K562 (cell line): Measurements from ENCODE around the gene DIS3L. TPM values are rescaled to one million over a fixed set of nuclear protein-coding genes. Genes with fewer than 3 reads are reported as not detected.

Source experiments
- ATAC-seq: fragments of 200-7000 bp; cut with Tn5 transposase; 3 replicates; pipeline ENCODE4 v1.9.1; 2020; ENCODE audit warnings: moderate library complexity
- BruUV-seq: library from RNA; stranded (reverse); fragments of 400-500 nt; replicated peaks from 2 replicates; lab custom pipeline; 2021; lab: Mats Ljungman, UMichigan
- CTCF ChIA-PET: fragments of 300-600 bp; formaldehyde crosslinking; extraction: SDS; loops from one replicate; lab custom pipeline; 2021; ENCODE audit warnings: low intra/inter-chr PET ratio; lab: Yijun Ruan, JAX
- POLR2A ChIA-PET: fragments of 300-600, 350-650 bp; sonication (Branson Sonifier 250); formaldehyde crosslinking; extraction: SDS; loops from one replicate; lab custom pipeline; 2021; ENCODE audit warnings: antibody characterized with exemption, inconsistent platforms; lab: Yijun Ruan, JAX
- DNase-seq, 4 experiments: peaks; one replicate each; pipeline versions ENCODE4 v3.0.0 to v3.0.0-alpha.2; 2011 to 2018; ENCODE audit warnings: low spot score in 3 of 4, mixed read lengths in 3 of 4; ENCODE audit errors: extremely low read depth in 1 of 4
- FAIRE-seq: peaks from 2 replicates; lab custom pipeline; 2011; peaks lifted over from hg19 to GRCh38; lab: Jason Lieb, UNC
- H2AFZ ChIP-seq: 2 replicates; pipeline ENCODE4 v1.6.0; 2011; ENCODE audit warnings: low read depth, low read length, control low read depth, inconsistent platforms
- H3K27ac ChIP-seq: fragments of 200-600 bp; 3 replicates; pipeline ENCODE4 v1.8.0; 2011; ENCODE audit warnings: low read depth, mild to moderate bottlenecking, control low read depth, inconsistent platforms, low read length, moderate library complexity, mixed read lengths; ENCODE audit errors: extremely low read depth
- H3K27me3 ChIP-seq, 2 experiments: fragments of 300-600 bp in 1 of 2; 2 replicates in 1 of 2; 3 replicates in 1 of 2; pipeline versions ENCODE4 v1.6.0 to v1.8.0; 2011; ENCODE audit warnings: inconsistent platforms in 2 of 2, low read length in 2 of 2, mild to moderate bottlenecking in 1 of 2, mixed read lengths in 1 of 2, moderate library complexity in 1 of 2; ENCODE audit not compliant: control insufficient read depth in 2 of 2, insufficient read depth in 2 of 2
- H3K36me3 ChIP-seq: fragments of 300-600 bp; 3 replicates; pipeline ENCODE4 v1.8.0; 2011; ENCODE audit warnings: mild to moderate bottlenecking, low read length, inconsistent platforms; ENCODE audit not compliant: control insufficient read depth, insufficient read depth
- H3K4me1 ChIP-seq, 2 experiments: fragments of 200-600 bp in 1 of 2; replicated peaks in 1 of 2; 2 replicates in 1 of 2; 3 replicates in 1 of 2; pipeline versions ENCODE4 v1.5.1 to v1.8.0; 2011; ENCODE audit warnings: inconsistent platforms in 2 of 2, low read length in 2 of 2, mild to moderate bottlenecking in 1 of 2, mixed read lengths in 1 of 2, moderate library complexity in 1 of 2; ENCODE audit not compliant: control insufficient read depth in 2 of 2, insufficient read depth in 2 of 2
- H3K4me2 ChIP-seq: 2 replicates; pipeline ENCODE4 v1.6.1; 2011; ENCODE audit warnings: low read length, control low read depth, inconsistent platforms, mixed read lengths; ENCODE audit not compliant: insufficient read depth
- H3K4me3 ChIP-seq: fragments of 200-600 bp; sonication (generic), shearing (Covaris generic); 2 replicates; pipeline ENCODE4 v1.5.1; 2016; ENCODE audit warnings: control low read depth, inconsistent platforms
- H3K79me2 ChIP-seq: fragments of 200-600 bp; 3 replicates; pipeline ENCODE4 v1.8.0; 2011; ENCODE audit warnings: low read length, inconsistent platforms; ENCODE audit not compliant: control insufficient read depth, insufficient read depth
- H3K9ac ChIP-seq, 2 experiments: 2 replicates each; pipeline versions ENCODE4 v1.6.0 to v1.6.1; 2011; ENCODE audit warnings: low read depth in 2 of 2, low read length in 2 of 2, control low read depth in 1 of 2, inconsistent platforms in 1 of 2, mild to moderate bottlenecking in 1 of 2, mixed read lengths in 1 of 2; ENCODE audit not compliant: insufficient read depth in 1 of 2
- H3K9me1 ChIP-seq: one replicate; pipeline ENCODE4 v1.6.0; 2011; ENCODE audit warnings: inconsistent platforms, mild to moderate bottlenecking, low read length, moderate library complexity; ENCODE audit not compliant: control insufficient read depth, insufficient read depth
- H3K9me3 ChIP-seq: replicated peaks from 2 replicates; pipeline ENCODE4 v1.5.1; 2011; ENCODE audit warnings: low read depth, low read length, inconsistent platforms; ENCODE audit not compliant: control insufficient read depth, insufficient read depth
- H4K20me1 ChIP-seq: replicated peaks from 2 replicates; pipeline ENCODE4 v1.6.1; 2011; ENCODE audit warnings: low read length, inconsistent platforms, mixed read lengths; ENCODE audit not compliant: control insufficient read depth, insufficient read depth
- CHD4 ChIP-seq: fragments of 200-600 bp; sonication (generic); IDR thresholded peaks from 3 replicates; pipeline ENCODE4 v1.6.1; 2012; ENCODE audit warnings: low read depth, mild to moderate bottlenecking, mixed read lengths, low read length, inconsistent platforms; ENCODE audit not compliant: insufficient read depth, insufficient replicate concordance, poor library complexity, severe bottlenecking
- CXXC5 ChIP-seq: fragments of 250-450 bp; sonication (Bioruptor Pico); IDR thresholded peaks from 2 replicates; pipeline ENCODE4 v1.8.0; 2022; ENCODE audit warnings: inconsistent platforms, mild to moderate bottlenecking, moderate library complexity
- FOXP1 ChIP-seq: sonication (generic); formaldehyde crosslinking; IDR thresholded peaks from 2 replicates; pipeline ENCODE4 v1.8.0; 2022; ENCODE audit warnings: mild to moderate bottlenecking, missing genetic modification reagents
- GTF2E2 ChIP-seq: fragments of 200-800 bp; sonication (Bioruptor generic); IDR thresholded peaks from 2 replicates; pipeline ENCODE4 v1.6.1; 2016; ENCODE audit warnings: missing genetic modification characterization, missing compliant biosample characterization
- HEY1 ChIP-seq: fragments of 250-450 bp; sonication (Bioruptor Pico); IDR thresholded peaks from 2 replicates; pipeline ENCODE4 v1.5.0; 2020; ENCODE audit warnings: mild to moderate bottlenecking, moderate library complexity, borderline replicate concordance
- IRF9 ChIP-seq: fragments of 450-650 bp; IDR thresholded peaks from 2 replicates; pipeline ENCODE4 v1.6.1; 2016; ENCODE audit warnings: missing biosample characterization, missing genetic modification characterization
- KDM2B ChIP-seq: fragments of 250-450 bp; sonication (Bioruptor Pico); IDR thresholded peaks from 2 replicates; pipeline ENCODE4 v1.8.0; 2021; ENCODE audit warnings: mild to moderate bottlenecking, moderate library complexity
- MNT ChIP-seq, 2 experiments: fragments of 450-650 bp; conservative IDR thresholded peaks; 2 replicates each; pipeline ENCODE4 v1.6.1; 2017; ENCODE audit warnings: mild to moderate bottlenecking in 2 of 2, moderate library complexity in 2 of 2
- NFIX ChIP-seq: fragments of 250-450 bp; sonication (Bioruptor Pico); IDR thresholded peaks from 2 replicates; pipeline ENCODE4 v1.4.0; 2020; ENCODE audit warnings: low read depth, mild to moderate bottlenecking, moderate library complexity
- NONO ChIP-seq, 2 experiments: fragments of 200-400 bp in 1 of 2; fragments of 450-650 bp in 1 of 2; formaldehyde crosslinking in 1 of 2; IDR thresholded peaks; 2 replicates each; pipeline ENCODE4 v1.6.1; 2017; ENCODE audit warnings: low read depth in 2 of 2, mild to moderate bottlenecking in 2 of 2, moderate library complexity in 2 of 2, low read length in 1 of 2
- PPARD ChIP-seq: fragments of 250-450 bp; sonication (Bioruptor Pico); IDR thresholded peaks from 2 replicates; pipeline ENCODE4 v1.8.0; 2022; ENCODE audit warnings: inconsistent platforms, mild to moderate bottlenecking, moderate library complexity
- RB1 ChIP-seq: fragments of 450-650 bp; IDR thresholded peaks from 2 replicates; pipeline ENCODE4 v1.6.1; 2017; ENCODE audit warnings: low read depth, mild to moderate bottlenecking
- SIX5 ChIP-seq, 2 experiments: IDR thresholded peaks; 2 replicates each; pipeline ENCODE4 v1.6.1; 2011; ENCODE audit warnings: low read length in 2 of 2, borderline replicate concordance in 1 of 2, low read depth in 1 of 2, mild to moderate bottlenecking in 1 of 2, moderate library complexity in 1 of 2; ENCODE audit not compliant: insufficient read depth in 1 of 2
- TAF15 ChIP-seq: fragments of 200-400 bp; formaldehyde crosslinking; IDR thresholded peaks from 2 replicates; pipeline ENCODE4 v1.6.1; 2017; ENCODE audit warnings: mild to moderate bottlenecking, low read depth, low read length, moderate library complexity
- ZNF12 ChIP-seq: sonication (generic); formaldehyde crosslinking; IDR thresholded peaks from 2 replicates; pipeline ENCODE4 v1.4.0; 2020; ENCODE audit warnings: mild to moderate bottlenecking, missing genetic modification reagents
- ZNF133 ChIP-seq: fragments of 250-450 bp; sonication (Bioruptor Pico); IDR thresholded peaks from 2 replicates; pipeline ENCODE4 v1.4.0; 2020; ENCODE audit warnings: mild to moderate bottlenecking
- ZNF134 ChIP-seq: fragments of 250-450 bp; sonication (Bioruptor Pico); conservative IDR thresholded peaks from 2 replicates; pipeline ENCODE4 v1.4.0; 2020
- ZNF140 ChIP-seq: fragments of 250-450 bp; sonication (Bioruptor Pico); IDR thresholded peaks from 2 replicates; pipeline ENCODE4 v1.8.0; 2021; ENCODE audit warnings: moderate library complexity, mild to moderate bottlenecking, inconsistent platforms
- ZNF764 ChIP-seq: fragments of 250-450 bp; sonication (Bioruptor Pico); IDR thresholded peaks from 2 replicates; pipeline ENCODE4 v1.4.0; 2020; ENCODE audit warnings: low read depth, mild to moderate bottlenecking, moderate library complexity
- ZNF778 ChIP-seq: fragments of 450-650 bp; formaldehyde crosslinking; IDR thresholded peaks from 2 replicates; pipeline ENCODE4 v1.4.0; 2020; ENCODE audit warnings: mild to moderate bottlenecking, moderate library complexity
- WGBS: fragments of 100-300 bp; shearing (Covaris generic); methylation state at CpG from one replicate; pipeline ENCODE4 v1.1.6; 2016; ENCODE audit warnings: low coverage, mixed read lengths; ENCODE audit not compliant: insufficient coverage; ENCODE audit errors: missing lambda C conversion rate; 5-methylcytosine and 5-hydroxymethylcytosine counted together
- in situ Hi-C: fragments of 300-500 bp; cut with MboI; formaldehyde crosslinking; loops from 4 replicates; pipeline ENCODE4 v1.15.0; 2018; ENCODE audit warnings: inconsistent platforms, mixed read lengths
- intact Hi-C: fragments of 100-400 bp; cut with micrococcal nuclease; formaldehyde crosslinking; loops from 2 replicates; pipeline ENCODE4 v1.14.2; 2022
- polyA plus RNA-seq, 8 experiments: library from polyadenylated mRNA; depleted of rRNA in 4 of 8; stranded (reverse) in 5 of 8; unstranded in 3 of 8; fragments of >200 nt; fragmentation: Nextera tagmentation in 2 of 8; fragmentation: Illumina TruSeq in 1 of 8; extraction: Ambion mirVana in 2 of 8; extraction: Trizol in 1 of 8; gene quantifications; 2 replicates each; pipeline versions ENCODE4 v1.2.1 to v1.2.3, GENCODE V29; 2011 to 2014; ENCODE audit warnings: inconsistent platforms in 1 of 8, missing spikeins in 1 of 8
- total RNA-seq, 7 experiments: library from RNA; depleted of rRNA in 6 of 7; stranded (reverse); fragments of >200 nt in 6 of 7; fragmentation: Illumina TruSeq in 2 of 7; extraction: Trizol in 2 of 7; gene quantifications; 2 replicates each; pipeline versions ENCODE4 v1.2.1 to v1.2.3, GENCODE V29; 2011 to 2021; ENCODE audit warnings: low replicate concordance in 1 of 7

Gene DIS3L
- total and polyA plus RNA-seq, 9 of the 15 experiments (the other 6 are each of a cell fraction or from before 2014, with no cell fraction given), result 5.9 to 34.6 (median 16.9) TPM

GRCh38 chr15:66328771-66329170, 35.4 kb downstream of the DIS3L start:
- H3K4me2 ChIP-seq, result no peak overlapping the region
- no peaks in the 10 kb centered on the region for H3K79me2 ChIP-seq
- in situ Hi-C loops, result no loop called here
- H3K9me3 ChIP-seq, result no peaks in the 10 kb centered on the region
- FAIRE-seq (no peak), ATAC-seq (no peak), DNase-seq (no peak)
- no peak overlapping the region for H2AFZ ChIP-seq
- intact Hi-C loops, result no loop called here
- no peak for TF ChIP-seq RB1
- TF ChIP-seq MNT (conservative IDR thresholded peaks at IDR 0.05), result no peak
- TF ChIP-seq NONO (IDR thresholded peaks at IDR 0.05; ENCODE audit: low read depth in 2 of 2, low read length in 1 of 2), result no peak
- TF ChIP-seq TAF15, result no peak
- no peak for TF ChIP-seq ZNF133 (CRISPR knock-in tag)
- no peak for TF ChIP-seq ZNF134
- no peak for TF ChIP-seq FOXP1 (CRISPR knock-in tag)
- TF ChIP-seq IRF9, result no peak
- no peak for TF ChIP-seq NFIX (CRISPR knock-in tag)
- no peak for TF ChIP-seq GTF2E2 (tag)
- TF ChIP-seq CHD4, result no peak
- TF ChIP-seq KDM2B (CRISPR knock-in tag), result no peak
- TF ChIP-seq HEY1 (CRISPR knock-in tag), result no peak
- no peak for TF ChIP-seq ZNF140 (CRISPR knock-in tag)
- no peak for TF ChIP-seq CXXC5 (CRISPR knock-in tag)
- no peak for TF ChIP-seq SIX5 (IDR thresholded peaks at IDR 0.05; ENCODE audit: borderline replicate concordance in 1 of 2, insufficient read depth in 1 of 2, low read depth in 1 of 2, low read length in 2 of 2)
- no peak for TF ChIP-seq ZNF778 (CRISPR knock-in tag)
- TF ChIP-seq ZNF12 (CRISPR knock-in tag), result no peak
- TF ChIP-seq ZNF764, result no peak
- no peak for TF ChIP-seq PPARD (CRISPR knock-in tag)
- CTCF ChIA-PET, result no interaction called here
- 87% methylated on average over 12 of the region's 14 CpGs for WGBS
- no peaks in the 10 kb centered on the region for H3K27me3 ChIP-seq
- no peaks in the 10 kb centered on the region for H3K9me1 ChIP-seq
- no peak overlapping the region for H3K4me3 ChIP-seq
- POLR2A ChIA-PET, result interaction anchor here (0.7 kb wide), 1 partner anchor 85 kb away, joined by 4 read pairs; no protein-coding TSS in a partner anchor
- H3K36me3 ChIP-seq, result peaks cover 81% of the 10 kb centered on the region; the same call in 2 of the 3 replicates
- no peak overlapping the region for H3K27ac ChIP-seq
- no TSS peak for BruUV-seq
- H3K4me1 ChIP-seq, result peaks cover 0 to 7% of the 10 kb centered on the region in 2 experiments; a peak in 2 of 5 replicates
- H4K20me1 ChIP-seq, result no peaks in the 10 kb centered on the region
- no peak overlapping the region for H3K9ac ChIP-seq
